Esophagus (tissue), 2 donors: ENCODE results near the gene ITPR2. TPM values are rescaled to one million over a fixed set of nuclear protein-coding genes. Genes with fewer than 3 reads are reported as not detected.
"Not testable (repeated sequence)": the region's sequence is repeated elsewhere in the genome, so short reads cannot be mapped to it uniquely, and the experiment has no call there.

Experiments
- H3K27ac ChIP-seq, 2 donors: one replicate each; pipeline ENCODE4 v1.5.1; 2013; ENCODE audit warnings: low read depth in 2 of 2, mild to moderate bottlenecking in 2 of 2, inconsistent platforms in 1 of 2, low read length in 1 of 2, moderate library complexity in 1 of 2
- H3K27me3 ChIP-seq, 2 donors: one replicate each; pipeline ENCODE4 v1.6.1; 2013; ENCODE audit warnings: low read length in 2 of 2, control low read depth in 1 of 2, mild to moderate bottlenecking in 1 of 2; ENCODE audit not compliant: insufficient read depth in 2 of 2, control insufficient read depth in 1 of 2
- H3K36me3 ChIP-seq, 2 donors: one replicate each; pipeline ENCODE4 v1.6.1; 2013; ENCODE audit warnings: low read length in 1 of 2; ENCODE audit not compliant: control insufficient read depth in 2 of 2, insufficient read depth in 2 of 2
- H3K4me1 ChIP-seq, 2 donors: one replicate each; pipeline ENCODE4 v1.6.1; 2013; ENCODE audit warnings: low read length in 1 of 2; ENCODE audit not compliant: control insufficient read depth in 2 of 2, insufficient read depth in 2 of 2
- H3K4me3 ChIP-seq, 2 donors: one replicate each; pipeline ENCODE4 v1.5.1; 2013; ENCODE audit warnings: low read length in 2 of 2, mild to moderate bottlenecking in 2 of 2, low read depth in 1 of 2, moderate library complexity in 1 of 2
- H3K9me3 ChIP-seq, 2 donors: one replicate each; pipeline ENCODE4 v1.6.1; 2013; ENCODE audit warnings: mild to moderate bottlenecking in 2 of 2, low read depth in 1 of 2, low read length in 1 of 2, moderate library complexity in 1 of 2; ENCODE audit not compliant: control insufficient read depth in 2 of 2, insufficient read depth in 1 of 2
- WGBS, 2 donors: extraction: QIAGEN DNeasy Blood & Tissue Kit; methylation state at CpG; one replicate each; pipeline ENCODE4 v1.1.7; 2013; 5-methylcytosine and 5-hydroxymethylcytosine counted together
- polyA plus RNA-seq, 2 donors: library from polyadenylated mRNA; stranded (reverse); fragments of 200-250 nt; gene quantifications; one replicate each; pipeline ENCODE4 v1.2.3, GENCODE V29; 2013
- donor health status: healthy with polysubstance abuse.
- donor health status: Bipolar disorder and iron deficiency.

The ITPR2 gene
- polyA plus RNA-seq, 2 donors, result 4.8 to 5.7 TPM

DNA sequence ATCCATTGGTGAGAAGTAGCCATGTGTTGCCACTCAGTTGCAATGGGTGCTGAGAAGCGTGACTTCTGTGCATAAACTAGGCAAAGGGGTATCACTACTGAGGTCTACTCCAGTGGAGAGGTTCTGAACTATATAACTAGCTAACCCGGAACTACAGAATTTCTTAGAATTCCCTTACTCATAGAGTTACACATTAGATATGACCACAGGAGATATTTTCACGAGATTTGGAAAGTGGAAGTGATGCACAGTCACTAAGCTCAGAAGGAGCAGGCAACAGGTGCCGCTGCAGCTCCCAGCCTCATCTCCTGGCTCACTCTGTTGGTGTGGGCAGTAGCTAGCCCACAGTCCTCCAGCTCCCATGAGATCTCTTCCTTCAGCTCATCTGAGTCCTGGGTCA is 501.0 kb downstream of the ITPR2 start:
- peaks cover 0 to 2% of the 10 kb centered on the region in 2 donors for H3K9me3 ChIP-seq
- no peaks in the 10 kb centered on the region for H3K36me3 ChIP-seq
- 90 to 95% methylated on average over 4 of the region's 4 CpGs for WGBS, 2 donors
- H3K4me3 ChIP-seq, result no peak overlapping the region
- H3K4me1 ChIP-seq, result no peaks in the 10 kb centered on the region
- no peaks in the 10 kb centered on the region for H3K27me3 ChIP-seq
- H3K27ac ChIP-seq, result no peak overlapping the region

DNA sequence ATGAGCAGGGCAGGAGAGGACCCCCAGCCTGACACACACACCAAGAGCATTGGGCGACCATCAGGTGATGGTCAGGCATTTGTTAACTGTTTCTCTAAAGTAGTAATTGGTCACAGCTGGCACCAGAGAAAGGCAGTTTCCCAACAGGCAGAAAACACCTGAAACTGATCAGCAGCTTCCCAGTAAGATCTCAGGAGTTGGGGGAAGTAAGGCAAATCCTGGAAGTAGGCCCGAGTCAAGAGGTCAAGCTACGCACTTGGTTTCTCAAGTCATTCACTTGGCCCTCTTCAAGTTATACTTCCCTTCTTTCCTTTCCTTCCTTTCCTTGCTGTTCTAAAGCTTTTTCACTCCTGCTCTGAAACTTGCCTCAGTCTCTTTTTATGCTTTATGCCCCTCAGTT is 501.9 kb downstream of the ITPR2 start:
- no peaks in the 10 kb centered on the region for H3K36me3 ChIP-seq
- peaks cover 0 to 2% of the 10 kb centered on the region in 2 donors for H3K9me3 ChIP-seq
- no peak overlapping the region for H3K4me3 ChIP-seq
- no peaks in the 10 kb centered on the region for H3K4me1 ChIP-seq
- no peak overlapping the region for H3K27ac ChIP-seq
- H3K27me3 ChIP-seq, result no peaks in the 10 kb centered on the region
- WGBS, 2 donors, result 87 to 95% methylated on average over 3 of the region's 3 CpGs

DNA sequence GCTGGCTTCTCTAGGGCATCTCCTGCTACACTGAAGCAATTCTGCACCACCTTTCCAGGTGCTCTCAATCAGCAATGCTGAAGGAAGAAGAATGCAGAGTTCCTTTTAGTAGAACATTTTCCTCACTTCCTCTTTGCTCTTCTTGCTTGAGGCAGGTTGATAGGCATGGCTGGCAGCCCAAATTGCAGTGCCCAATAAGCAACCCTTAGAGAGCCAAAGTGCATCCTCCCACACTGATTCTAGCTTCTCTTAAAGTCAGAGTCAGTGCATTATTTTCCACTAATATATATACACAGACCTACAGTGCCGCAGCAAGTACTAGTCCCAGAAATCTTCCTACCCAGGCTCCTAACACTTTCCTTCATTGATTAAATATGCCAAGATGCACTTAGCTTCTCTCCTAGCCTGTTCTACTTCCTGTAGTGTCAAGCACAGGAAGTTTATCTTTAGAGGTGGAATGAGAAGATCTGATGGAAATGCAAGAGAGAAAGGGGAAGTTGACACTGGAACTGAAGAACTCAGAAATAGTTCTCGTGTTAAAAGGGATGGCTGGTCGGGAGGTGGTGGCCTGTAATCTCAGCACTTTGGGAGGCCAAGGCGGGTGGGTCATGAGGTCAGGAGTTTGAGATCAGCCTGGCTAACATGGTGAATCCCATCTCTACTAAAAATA is 504.9 kb downstream of the ITPR2 start:
- no peaks in the 10 kb centered on the region for H3K27me3 ChIP-seq
- WGBS, 2 donors, result 65 to 71% methylated on average over 4 of the region's 4 CpGs
- H3K36me3 ChIP-seq, result no peaks in the 10 kb centered on the region
- H3K9me3 ChIP-seq, result peaks cover 0 to 2% of the 10 kb centered on the region in 2 donors
- H3K4me3 ChIP-seq, result no peak overlapping the region
- H3K4me1 ChIP-seq, result no peaks in the 10 kb centered on the region
- no peak overlapping the region for H3K27ac ChIP-seq

DNA sequence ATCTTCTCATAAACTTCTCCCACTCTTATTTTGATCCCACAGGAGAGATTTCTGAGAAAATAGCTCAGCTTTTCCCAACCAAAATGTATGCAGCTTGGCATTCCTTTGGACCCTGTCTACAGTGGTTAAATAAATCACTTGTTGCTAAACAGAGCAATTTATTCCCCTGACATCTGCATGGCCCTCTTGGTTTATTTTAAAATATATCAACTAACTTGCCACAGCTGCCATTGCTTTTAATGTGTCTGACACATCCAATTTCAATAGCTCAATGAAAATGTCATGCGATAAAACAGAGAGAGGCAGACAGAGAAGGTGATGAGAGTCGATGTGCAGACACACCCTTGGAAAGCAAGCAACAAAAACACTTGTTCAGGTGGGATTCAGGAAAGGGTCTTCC is 509.3 kb downstream of the ITPR2 start:
- Histone ChIP-seq H3K36me3 (no peaks in the 10 kb centered on the region), H3K27ac (no peak overlapping the region), H3K9me3 (no peaks in the 10 kb centered on the region), H3K4me3 (no peak overlapping the region), H3K4me1 (peaks cover 1% of the 10 kb centered on the region in 2 donors), H3K27me3 (no peaks in the 10 kb centered on the region)
- 85 to 88% methylated on average over 2 of the region's 2 CpGs for WGBS, 2 donors

DNA sequence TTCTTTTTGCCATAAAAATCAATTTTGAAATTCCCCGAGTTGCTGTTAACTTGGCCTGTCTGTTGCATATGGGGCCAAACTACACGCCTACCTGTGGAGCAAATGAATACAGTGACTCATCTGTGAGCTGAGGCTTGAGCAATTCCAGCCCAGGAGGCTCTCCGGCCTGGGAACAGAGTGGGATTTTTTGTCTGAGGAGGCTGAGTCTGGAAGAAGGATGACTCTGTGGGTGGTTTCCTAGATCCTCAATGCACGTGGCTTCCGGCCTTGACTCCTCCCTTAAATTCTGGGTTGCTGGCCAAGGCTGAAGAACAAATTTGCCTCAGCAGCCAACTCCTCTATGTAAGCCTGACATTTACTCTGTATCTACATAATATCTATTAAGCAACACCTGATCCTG is 513.5 kb downstream of the ITPR2 start:
- Histone ChIP-seq H3K4me3 (no peak overlapping the region), H3K4me1 (peaks cover 3 to 5% of the 10 kb centered on the region in 2 donors), H3K9me3 (no peaks in the 10 kb centered on the region), H3K36me3 (no peaks in the 10 kb centered on the region), H3K27ac (no peak overlapping the region), H3K27me3 (no peaks in the 10 kb centered on the region)
- 50 to 54% methylated on average over 5 of the region's 5 CpGs for WGBS, 2 donors

DNA sequence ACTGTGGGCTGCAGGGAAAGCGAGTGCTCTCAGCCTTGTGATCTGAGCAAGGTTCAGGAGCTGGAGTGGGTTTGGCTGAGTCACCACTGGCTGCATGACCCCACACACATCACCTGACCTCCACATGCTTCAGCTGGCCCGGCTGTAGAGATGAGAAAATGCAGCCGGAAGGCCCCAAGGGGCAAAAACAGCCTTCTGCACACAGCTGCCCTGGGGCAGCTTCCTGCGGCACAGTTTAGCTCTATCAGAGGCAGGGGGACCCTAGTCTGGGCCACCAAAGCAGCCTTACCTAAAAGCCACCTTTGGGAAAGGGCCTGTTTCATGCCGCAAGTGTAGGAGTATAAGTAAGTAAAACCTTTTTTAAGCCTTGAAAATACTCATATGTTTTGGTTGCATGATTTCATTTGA is 514.3 kb downstream of the ITPR2 start:
- WGBS, 2 donors, result 45 to 53% methylated on average over 5 of the region's 5 CpGs
- peak overlapping the region; percentile 8 to 53 for H3K27ac ChIP-seq
- peaks cover 3 to 5% of the 10 kb centered on the region in 2 donors for H3K4me1 ChIP-seq
- H3K27me3 ChIP-seq, result no peaks in the 10 kb centered on the region
- H3K36me3 ChIP-seq, result no peaks in the 10 kb centered on the region
- H3K4me3 ChIP-seq, result no peak overlapping the region
- H3K9me3 ChIP-seq, result no peaks in the 10 kb centered on the region

DNA sequence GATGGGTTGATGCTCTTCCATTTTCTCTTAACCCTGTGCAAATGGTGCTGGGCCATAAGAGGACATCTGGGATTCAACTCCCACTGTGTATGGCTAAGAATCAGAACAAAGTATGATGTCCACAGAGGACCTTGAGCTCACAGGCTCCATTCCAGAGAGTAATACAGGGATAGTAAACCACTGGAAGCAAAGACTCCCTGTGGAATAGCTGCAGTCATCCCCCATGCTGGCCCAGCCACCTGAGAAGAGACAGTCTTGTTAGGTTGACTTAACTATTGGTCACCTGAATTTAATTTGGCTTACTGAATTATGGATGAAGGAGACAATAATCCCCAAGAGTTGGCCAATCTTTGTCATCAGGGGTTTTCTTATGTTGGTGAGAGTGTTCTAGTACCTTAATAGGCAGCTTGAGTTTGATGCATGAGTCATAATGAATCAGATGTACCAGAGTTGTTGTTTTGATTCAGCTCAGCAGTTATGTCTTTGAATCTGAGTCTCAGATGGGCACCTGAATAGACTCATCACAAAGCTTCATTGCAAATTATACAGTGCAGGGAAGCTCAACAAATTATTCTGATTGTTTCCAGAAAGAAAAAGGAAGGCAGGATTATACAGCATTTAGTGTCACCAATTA is 514.9 kb downstream of the ITPR2 start:
- Histone ChIP-seq H3K36me3 (no peaks in the 10 kb centered on the region), H3K4me3 (no peak overlapping the region), H3K27ac (peak overlapping the region in 1 of 2 donors; percentile 53), H3K9me3 (no peaks in the 10 kb centered on the region), H3K27me3 (no peaks in the 10 kb centered on the region), H3K4me1 (peaks cover 3 to 5% of the 10 kb centered on the region in 2 donors)

DNA sequence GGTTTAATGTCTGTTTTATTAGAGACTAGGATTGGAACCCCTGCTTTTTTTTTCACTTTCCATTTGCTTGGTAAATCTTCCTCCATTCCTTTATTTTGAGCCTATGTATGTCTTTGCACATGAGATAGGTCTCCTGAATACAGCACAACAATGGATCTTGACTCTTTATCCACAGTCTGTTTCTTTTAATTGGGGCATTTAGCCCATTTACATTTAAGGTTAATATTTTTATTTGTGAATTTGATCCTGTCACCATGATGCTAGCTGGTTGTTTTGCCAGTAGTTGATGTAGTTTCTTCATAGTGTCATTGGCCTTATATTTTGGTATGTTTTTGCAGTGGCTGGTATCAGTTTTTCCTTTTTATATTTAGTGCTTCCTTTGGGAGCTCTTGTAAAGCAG is 518.9 kb downstream of the ITPR2 start:
- not testable (repeated sequence) for H3K27me3 ChIP-seq, H3K27ac ChIP-seq, H3K4me1 ChIP-seq, H3K9me3 ChIP-seq, H3K4me3 ChIP-seq, H3K36me3 ChIP-seq

DNA sequence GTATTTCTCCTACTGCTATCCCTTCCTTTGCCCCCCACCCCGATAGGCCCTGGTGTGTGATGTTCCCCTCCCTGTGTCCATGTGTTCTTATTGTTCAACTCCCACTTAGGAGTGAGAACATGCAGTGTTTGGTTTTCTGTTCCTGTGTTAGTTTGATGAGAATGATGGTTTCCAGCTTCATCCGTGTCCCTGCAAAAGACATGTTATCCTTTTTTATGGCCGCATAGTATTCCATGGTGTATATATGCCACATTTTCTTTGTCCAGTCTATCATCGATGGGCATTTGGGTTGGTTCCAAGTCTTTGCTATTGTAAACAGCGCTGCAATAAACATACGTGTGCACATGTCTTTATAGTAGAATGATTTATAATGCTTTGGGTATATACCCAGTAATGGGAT is 522.5 kb downstream of the ITPR2 start:
- H3K4me3 ChIP-seq, H3K36me3 ChIP-seq, H3K27ac ChIP-seq, H3K27me3 ChIP-seq, H3K9me3 ChIP-seq, H3K4me1 ChIP-seq: not testable (repeated sequence)
- 87 to 88% methylated on average over 6 of the region's 6 CpGs for WGBS, 2 donors

DNA sequence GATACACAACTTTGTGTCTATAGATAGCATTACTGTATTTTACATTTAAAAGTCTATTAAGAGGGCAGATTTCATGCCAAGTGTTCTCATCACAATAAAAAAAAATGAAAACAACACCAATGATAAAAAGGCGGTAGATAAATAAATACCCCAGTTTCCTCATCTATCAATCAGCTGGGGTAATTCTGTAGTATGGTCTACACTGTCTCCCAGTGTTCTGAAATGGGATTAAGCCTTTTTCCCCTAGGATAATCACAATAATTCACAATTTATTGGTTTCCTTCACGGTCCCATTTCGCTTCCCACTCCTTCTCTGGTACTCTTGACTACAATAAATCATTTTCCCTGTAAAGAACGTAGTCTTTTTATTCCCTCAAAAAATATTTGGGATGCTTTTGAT is 523.4 kb downstream of the ITPR2 start:
- no peaks in the 10 kb centered on the region for H3K4me1 ChIP-seq
- H3K4me3 ChIP-seq, result no peak overlapping the region
- H3K9me3 ChIP-seq, result no peaks in the 10 kb centered on the region
- WGBS, 2 donors, result 60 to 61% methylated on average over 4 of the region's 4 CpGs
- no peaks in the 10 kb centered on the region for H3K36me3 ChIP-seq
- no peaks in the 10 kb centered on the region for H3K27me3 ChIP-seq
- H3K27ac ChIP-seq, result no peak overlapping the region
